GM23338 (cell line): Measurements from ENCODE around the gene CACNG7. TPM values are rescaled to one million over a fixed set of nuclear protein-coding genes. Genes with fewer than 3 reads are reported as not detected.
A peak's percentile ranks its signal among the peaks of the same experiment; 100 is the strongest.

ENCODE experiments used
- ATAC-seq: fragments of 200-7000 bp; cut with Tn5 transposase; 3 replicates; pipeline ENCODE4 v1.9.1; 2020
- DNase-seq: peaks from one replicate; pipeline ENCODE4 v3.0.0-alpha.2; 2015; ENCODE audit warnings: low spot score
- H2AFZ ChIP-seq: fragments of 200-600 bp; sonication (generic); 2 replicates; pipeline ENCODE4 v1.8.0; 2016; ENCODE audit warnings: antibody characterized with exemption, mild to moderate bottlenecking, moderate library complexity
- H3F3A ChIP-seq: fragments of 200-600 bp; sonication (generic); replicated peaks from 2 replicates; pipeline ENCODE4 v1.8.0; 2017; ENCODE audit warnings: antibody characterized with exemption, mixed run types, low read depth
- H3K27ac ChIP-seq: fragments of 200-600 bp; sonication (generic); 2 replicates; pipeline ENCODE4 v1.6.1; 2016; ENCODE audit warnings: low read depth
- H3K27me3 ChIP-seq: fragments of 200-600 bp; sonication (generic); 2 replicates; pipeline ENCODE4 v1.8.0; 2016; ENCODE audit warnings: mild to moderate bottlenecking, mixed run types, moderate library complexity; ENCODE audit not compliant: insufficient read depth
- H3K36me3 ChIP-seq: fragments of 200-600 bp; sonication (generic); 2 replicates; pipeline ENCODE4 v1.8.0; 2016; ENCODE audit warnings: mild to moderate bottlenecking; ENCODE audit not compliant: insufficient read depth
- H3K4me1 ChIP-seq: fragments of 200-600 bp; sonication (generic); 2 replicates; pipeline ENCODE4 v1.8.0; 2016; ENCODE audit warnings: mild to moderate bottlenecking, moderate library complexity; ENCODE audit not compliant: insufficient read depth
- H3K4me2 ChIP-seq: fragments of 200-600 bp; sonication (generic); 2 replicates; pipeline ENCODE4 v1.7.1; 2017; ENCODE audit warnings: mixed run types
- H3K4me3 ChIP-seq: fragments of 200-600 bp; sonication (generic); 2 replicates; pipeline ENCODE4 v1.6.1; 2016; ENCODE audit warnings: mixed run types
- H3K79me2 ChIP-seq: fragments of 200-600 bp; sonication (generic); replicated peaks from 2 replicates; pipeline ENCODE4 v1.8.0; 2017; ENCODE audit warnings: mild to moderate bottlenecking; ENCODE audit not compliant: insufficient read depth
- H3K9me2 ChIP-seq: fragments of 200-600 bp; sonication (generic); 2 replicates; pipeline ENCODE4 v1.8.0; 2017; ENCODE audit not compliant: insufficient read depth
- H4K20me1 ChIP-seq: fragments of 200-600 bp; sonication (generic); replicated peaks from 2 replicates; pipeline ENCODE4 v1.8.0; 2017; ENCODE audit warnings: mild to moderate bottlenecking; ENCODE audit not compliant: insufficient read depth
- H3K27ac Mint-ChIP-seq: 2 replicates; pipeline ENCODE4 v1.8.0; 2020; ENCODE audit warnings: inconsistent platforms, mild to moderate bottlenecking, moderate library complexity, mixed read lengths
- H3K27me3 Mint-ChIP-seq: 3 replicates; pipeline ENCODE4 v1.8.0; 2022; ENCODE audit warnings: low read depth, mild to moderate bottlenecking, moderate library complexity, mixed read lengths, inconsistent platforms; ENCODE audit not compliant: insufficient read depth, poor library complexity
- H3K36me3 Mint-ChIP-seq: 3 replicates; pipeline ENCODE4 v1.8.0; 2021; ENCODE audit warnings: low read depth, mild to moderate bottlenecking, inconsistent platforms, moderate library complexity, mixed read lengths
- H3K4me1 Mint-ChIP-seq: 3 replicates; pipeline ENCODE4 v1.8.0; 2020; ENCODE audit warnings: mild to moderate bottlenecking, inconsistent platforms, mixed read lengths
- H3K4me3 Mint-ChIP-seq: 3 replicates; pipeline ENCODE4 v1.8.0; 2021; ENCODE audit warnings: moderate library complexity, mild to moderate bottlenecking, inconsistent platforms, mixed read lengths
- H3K9me3 Mint-ChIP-seq: 3 replicates; pipeline ENCODE4 v1.8.0; 2020; ENCODE audit warnings: moderate library complexity, mild to moderate bottlenecking, inconsistent platforms, mixed read lengths
- CREB1 ChIP-seq: fragments of 250-450 bp; sonication (Bioruptor Pico); IDR thresholded peaks from 2 replicates; pipeline ENCODE4 v1.5.0; 2020; ENCODE audit warnings: low read depth, mild to moderate bottlenecking, moderate library complexity
- CTCF ChIP-seq, 2 experiments: fragments of 200-600 bp in 1 of 2; sonication (generic) in 1 of 2; conservative IDR thresholded peaks; 2 replicates each; pipeline versions ENCODE4 v1.5.1 to v1.6.1; 2016 to 2017; ENCODE audit warnings: antibody characterized with exemption in 2 of 2, low read depth in 2 of 2, mild to moderate bottlenecking in 2 of 2, moderate library complexity in 1 of 2
- ETS1 ChIP-seq: IDR thresholded peaks from 2 replicates; pipeline ENCODE4 v1.6.1; 2016; ENCODE audit warnings: antibody characterized with exemption
- EZH2 ChIP-seq: fragments of 200-600 bp; sonication (generic); IDR thresholded peaks from one replicate; pipeline ENCODE4 v1.8.0; 2017; ENCODE audit warnings: antibody characterized with exemption, mild to moderate bottlenecking, low read depth; ENCODE audit not compliant: unreplicated experiment
- EZH2phosphoT487 ChIP-seq: fragments of 200-600 bp; sonication (generic); IDR thresholded peaks from one replicate; pipeline ENCODE4 v1.8.1; 2018; ENCODE audit warnings: antibody characterized with exemption; ENCODE audit not compliant: unreplicated experiment
- JUNB ChIP-seq: IDR thresholded peaks from one replicate; pipeline ENCODE4 v1.6.1; 2016; ENCODE audit warnings: antibody characterized with exemption; ENCODE audit not compliant: unreplicated experiment
- NANOG ChIP-seq: IDR thresholded peaks from 2 replicates; pipeline ENCODE4 v1.6.1; 2016; ENCODE audit warnings: antibody characterized with exemption, borderline replicate concordance
- POLR2AphosphoS5 ChIP-seq: IDR thresholded peaks from 2 replicates; pipeline ENCODE4 v1.6.1; 2016; ENCODE audit warnings: antibody characterized with exemption, low read depth
- REST ChIP-seq: IDR thresholded peaks from one replicate; pipeline ENCODE4 v1.6.1; 2018; ENCODE audit warnings: antibody characterized with exemption; ENCODE audit not compliant: unreplicated experiment
- STAT1 ChIP-seq: IDR thresholded peaks from one replicate; pipeline ENCODE4 v1.6.1; 2016; ENCODE audit warnings: antibody characterized with exemption; ENCODE audit not compliant: unreplicated experiment
- ZNF114 ChIP-seq: fragments of 250-450 bp; sonication (Bioruptor Pico); IDR thresholded peaks from 2 replicates; pipeline ENCODE4 v1.5.0; 2020; ENCODE audit warnings: mild to moderate bottlenecking, moderate library complexity
- ZNF331 ChIP-seq: fragments of 250-450 bp; sonication (Bioruptor Pico); IDR thresholded peaks from 2 replicates; pipeline ENCODE4 v1.5.0; 2020; ENCODE audit warnings: low read depth, mild to moderate bottlenecking, moderate library complexity
- ZNF462 ChIP-seq: fragments of 250-450 bp; sonication (Bioruptor Pico); IDR thresholded peaks from 2 replicates; pipeline ENCODE4 v1.5.0; 2020; ENCODE audit warnings: mild to moderate bottlenecking, moderate library complexity
- polyA plus RNA-seq: library from polyadenylated mRNA; unstranded; fragments of >200 nt; fragmentation: Nextera tagmentation; extraction: Ambion mirVana; gene quantifications from 2 replicates; pipeline ENCODE4 v1.2.1, GENCODE V29; 2016
- total RNA-seq: library from RNA; depleted of rRNA; stranded (reverse); fragments of >200 nt; shearing (Covaris generic); gene quantifications from 2 replicates; pipeline ENCODE4 v1.2.3, GENCODE V29; 2014

Gene CACNG7
- total and polyA plus RNA-seq, 2 experiments from 2014 or later: 9.8 to 15.6 TPM

GRCh38 chr19:53982001-53982451 lies 72.9 kb downstream of the CACNG7 start:
- DNase-seq: peak; percentile 75
- Histone ChIP-seq H3K27me3 (peaks cover 21% of the 10 kb centered on the region; the same call in 1 of the 2 replicates), H3K4me3 (peak overlapping the region; percentile 53)

More at GRCh38 chr19:53982001-53982451, 72.9 kb downstream of the CACNG7 start:
- no peak for ATAC-seq
- Histone ChIP-seq H2AFZ (no peak overlapping the region), H3K79me2 (peaks cover 6% of the 10 kb centered on the region), H3K4me2 (peak overlapping the region; percentile 70), H3K27ac (no peak overlapping the region), H4K20me1 (peaks cover 8% of the 10 kb centered on the region), H3K9me2 (no peaks in the 10 kb centered on the region), H3K4me1 (peaks cover 11% of the 10 kb centered on the region; the same call in 1 of the 2 replicates), H3K36me3 (no peaks in the 10 kb centered on the region), H3F3A (peaks cover 18% of the 10 kb centered on the region; the same call in 1 of the 2 replicates)
- no peak overlapping the region for H3K27ac Mint-ChIP-seq
- peaks cover 13% of the 10 kb centered on the region; the same call in 1 of the 3 replicates for H3K36me3 Mint-ChIP-seq
- peaks cover 18% of the 10 kb centered on the region for H3K4me1 Mint-ChIP-seq
- H3K27me3 Mint-ChIP-seq: peaks cover 32% of the 10 kb centered on the region
- TF ChIP-seq NANOG (no peak), ZNF462 (CRISPR knock-in tag) (no peak), ZNF331 (CRISPR knock-in tag) (no peak), CTCF (conservative IDR thresholded peaks at IDR 0.05; ENCODE audit: low read depth in 2 of 2) (no peak), ETS1 (no peak), JUNB (no peak), ZNF114 (CRISPR knock-in tag) (no peak), EZH2phosphoT487 (no peak), CREB1 (no peak), REST (no peak), EZH2 (no peak), POLR2AphosphoS5 (no peak), STAT1 (no peak)
- H3K4me3 Mint-ChIP-seq: peak overlapping the region; percentile 85; the same call in 2 of the 3 replicates
- H3K9me3 Mint-ChIP-seq: peaks cover 3% of the 10 kb centered on the region; the same call in 2 of the 3 replicates
